Left cardiac atrium (tissue), 4 donors: ENCODE results near the gene DLGAP1. TPM values are rescaled to one million over a fixed set of nuclear protein-coding genes. Genes with fewer than 3 reads are reported as not detected.

Source experiments
- ATAC-seq, 2 donors: fragments of 200-7000 bp; cut with Tn5 transposase; one replicate each; pipeline ENCODE4 v1.9.1; 2020; ENCODE audit warnings: mild to moderate bottlenecking in 2 of 2, moderate library complexity in 2 of 2
- DNase-seq: peaks from one replicate; pipeline ENCODE4 v3.0.0-alpha.2; 2020
- intact Hi-C, 2 donors: fragments of 100-400 bp; cut with DNase I; formaldehyde crosslinking; loops; one replicate each; pipeline versions ENCODE4 v1.14.1 to v1.15.1; 2022 to 2023
- total RNA-seq, 2 donors: library from RNA; stranded (reverse); fragmentation: NEBNext Ultra II Directional; extraction: Animal tissue kit (Norgen Biotek cat#: 25700); gene quantifications; one replicate each; pipeline ENCODE4 v1.2.1, GENCODE V29; 2021
- donor health status: DM: no; HTN: yes; CAD: no.
- donor health status: DM: no; HTN: yes; CAD: no; lungs with severe emphysema.
- donor health status: DM: yes; HTN: yes; CAD: no.
- donor health status: Dilated cardiomyopathy.

DLGAP1 gene
- total RNA-seq, 2 donors from 2014 or later: 0.29 to 0.47 TPM

DNA sequence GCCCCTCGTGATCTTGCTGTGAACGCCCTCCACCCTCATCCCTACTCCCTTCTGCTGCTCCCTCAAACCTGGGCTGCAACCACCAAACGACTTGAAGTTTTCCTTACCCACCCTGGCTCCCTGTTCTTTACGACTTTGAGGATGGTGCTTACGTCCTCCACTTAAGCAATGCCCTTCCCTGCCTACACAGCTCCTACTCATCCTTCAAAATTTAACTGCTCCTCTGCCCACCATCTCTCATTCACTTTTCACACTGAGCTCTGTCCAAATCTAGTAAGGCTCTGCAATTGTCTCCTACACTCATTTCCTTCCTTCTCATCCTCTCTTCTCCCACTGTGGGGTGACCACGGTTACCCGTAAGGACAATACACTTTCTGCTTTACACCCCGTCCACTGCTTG, 554.1 kb downstream of the DLGAP1 start:
- ATAC-seq: no peak
- intact Hi-C loops: no loop called here
- no peak for DNase-seq

DNA sequence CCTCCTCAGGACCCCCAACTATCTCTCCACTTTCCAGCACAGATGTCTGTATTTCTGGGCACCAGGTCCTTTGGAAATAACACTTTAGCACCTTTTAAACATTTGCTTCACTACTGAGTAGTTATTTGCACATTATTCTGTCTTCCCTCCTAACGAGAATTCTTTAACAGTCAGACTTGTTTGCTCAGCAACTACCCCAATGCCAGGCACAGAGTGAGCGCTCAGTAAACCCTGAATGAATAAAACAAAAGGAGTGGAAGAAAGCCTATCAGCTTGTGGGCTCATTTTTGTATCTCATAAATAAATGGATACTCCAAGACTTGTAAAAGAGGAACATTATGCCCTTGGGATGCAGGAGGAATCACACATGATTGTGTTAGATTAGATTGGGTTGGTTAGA, 554.8 kb downstream of the DLGAP1 start:
- no peak for ATAC-seq
- intact Hi-C loops: no loop called here

DNA sequence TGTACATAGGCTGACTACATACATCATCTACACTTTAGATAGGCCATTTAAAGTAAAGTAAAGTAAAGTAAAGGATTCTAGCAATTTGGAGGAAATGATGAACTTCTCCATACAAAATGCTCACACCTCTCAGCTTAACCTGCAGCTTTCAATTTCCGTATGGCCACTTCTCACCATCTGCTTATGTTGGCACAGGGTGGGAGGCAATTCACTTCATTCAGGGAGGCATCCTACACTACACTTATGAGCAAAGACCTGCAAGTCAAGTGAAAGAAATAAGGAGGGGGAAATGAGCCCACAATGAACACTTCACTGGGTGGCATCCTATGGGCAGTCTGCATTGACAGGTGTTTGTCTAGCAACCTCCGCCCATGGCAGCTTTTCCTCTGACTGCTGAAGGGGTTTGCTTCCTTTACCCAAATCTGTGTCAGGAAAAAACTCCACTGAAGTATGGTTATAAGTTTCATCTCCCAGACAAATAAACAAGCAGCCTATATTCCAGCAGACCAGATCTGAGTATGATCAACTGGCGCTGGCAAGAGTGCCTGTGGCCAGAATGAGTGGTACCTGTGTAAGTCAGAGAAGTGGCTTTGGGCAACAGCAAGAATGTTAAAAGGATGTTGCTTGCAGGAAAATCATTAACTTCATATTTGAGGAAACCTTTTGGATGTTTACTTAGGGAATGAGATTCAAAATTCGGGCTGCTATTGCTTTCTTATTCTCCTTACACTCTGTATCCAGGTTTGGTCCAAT, 556.1 kb downstream of the DLGAP1 start:
- DNase-seq: no peak
- no peak for ATAC-seq
- intact Hi-C loops: no loop called here

More for the DNA sequence above, 554.8 kb downstream of the DLGAP1 start:
- DNase-seq: no peak

DNA sequence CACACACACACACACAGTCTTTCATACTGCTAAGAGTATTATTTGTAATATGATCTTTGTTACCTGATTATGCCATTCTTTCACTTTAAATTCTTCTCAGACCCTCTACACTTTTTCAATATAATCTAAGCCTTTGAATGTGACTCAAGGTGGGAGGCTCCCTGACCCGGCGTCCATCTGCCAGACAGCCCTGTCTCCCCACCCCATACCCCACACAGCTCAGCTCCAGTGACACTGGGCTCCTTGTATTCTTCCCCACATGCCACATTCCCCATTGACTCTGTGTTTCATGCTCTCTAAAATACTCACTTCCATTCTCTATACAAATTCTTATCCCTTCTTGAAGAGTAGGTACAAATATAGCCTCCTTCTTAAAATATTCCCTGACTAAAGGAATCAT, 563.0 kb downstream of the DLGAP1 start:
- intact Hi-C loops: no loop called here
- no peak for ATAC-seq

DNA sequence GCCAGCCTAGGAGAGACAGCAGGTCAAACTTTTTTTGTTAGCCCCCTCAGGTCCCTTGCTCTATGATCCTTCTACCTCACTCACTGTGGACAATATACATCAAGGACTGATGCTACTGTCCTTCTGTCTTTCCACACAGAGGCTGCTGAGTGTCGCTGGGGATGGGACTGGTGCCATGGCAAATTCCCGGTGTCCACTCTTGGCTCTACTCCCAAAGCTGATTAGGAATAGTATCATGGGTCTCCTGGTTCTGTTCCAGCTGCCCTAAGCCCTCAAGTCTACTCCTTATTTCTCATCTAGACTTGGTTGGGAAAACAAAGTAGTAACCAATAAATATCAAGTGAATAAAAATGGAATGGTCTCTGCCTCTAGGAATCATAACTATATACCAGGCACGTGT, 563.9 kb downstream of the DLGAP1 start:
- no peak for ATAC-seq
- intact Hi-C loops: no loop called here

More for the DNA sequence above, 563.0 kb downstream of the DLGAP1 start:
- no peak for DNase-seq

DNA sequence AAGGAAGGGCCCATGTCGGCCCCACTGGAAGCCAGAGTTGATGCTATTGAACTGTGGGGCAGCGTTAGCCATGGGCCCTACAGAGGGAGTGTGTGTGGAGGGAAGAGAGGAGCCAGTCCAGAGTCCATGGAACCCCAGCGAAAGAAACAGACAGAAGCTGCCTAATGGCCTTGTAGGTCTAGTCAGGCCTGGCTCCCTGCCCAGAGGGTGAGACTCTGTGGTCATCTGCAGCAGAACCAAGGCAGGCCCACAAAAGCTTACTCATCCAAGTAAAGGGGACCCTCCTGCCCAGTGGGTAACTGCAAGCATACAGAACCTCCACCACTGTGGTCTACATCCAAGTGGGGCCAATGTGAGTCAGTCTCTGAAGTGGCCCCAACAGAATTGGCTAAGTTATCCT, 565.3 kb downstream of the DLGAP1 start:
- intact Hi-C loops: no loop called here
- DNase-seq (no peak), ATAC-seq (no peak)

More for the DNA sequence above, 563.9 kb downstream of the DLGAP1 start:
- no peak for DNase-seq

DNA sequence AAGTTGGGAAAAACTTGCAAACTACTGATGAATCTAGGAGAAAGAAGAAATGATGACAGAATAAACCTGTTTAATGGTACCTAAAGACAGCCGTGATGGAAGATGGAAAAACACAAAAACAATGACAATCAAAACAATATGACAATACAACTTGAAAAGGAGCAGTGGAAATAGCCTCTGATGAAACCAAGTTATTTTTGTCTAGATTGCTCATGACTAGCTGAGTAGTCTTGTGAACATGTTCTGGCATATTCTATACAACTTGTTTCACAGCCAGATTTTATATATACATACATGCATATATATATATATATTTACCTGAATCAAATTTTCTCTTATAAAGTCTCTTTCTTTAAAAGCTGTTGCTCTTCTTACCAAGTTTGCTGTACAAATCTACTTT, 566.0 kb downstream of the DLGAP1 start:
- intact Hi-C loops: no loop called here
- DNase-seq (no peak), ATAC-seq (no peak)

DNA sequence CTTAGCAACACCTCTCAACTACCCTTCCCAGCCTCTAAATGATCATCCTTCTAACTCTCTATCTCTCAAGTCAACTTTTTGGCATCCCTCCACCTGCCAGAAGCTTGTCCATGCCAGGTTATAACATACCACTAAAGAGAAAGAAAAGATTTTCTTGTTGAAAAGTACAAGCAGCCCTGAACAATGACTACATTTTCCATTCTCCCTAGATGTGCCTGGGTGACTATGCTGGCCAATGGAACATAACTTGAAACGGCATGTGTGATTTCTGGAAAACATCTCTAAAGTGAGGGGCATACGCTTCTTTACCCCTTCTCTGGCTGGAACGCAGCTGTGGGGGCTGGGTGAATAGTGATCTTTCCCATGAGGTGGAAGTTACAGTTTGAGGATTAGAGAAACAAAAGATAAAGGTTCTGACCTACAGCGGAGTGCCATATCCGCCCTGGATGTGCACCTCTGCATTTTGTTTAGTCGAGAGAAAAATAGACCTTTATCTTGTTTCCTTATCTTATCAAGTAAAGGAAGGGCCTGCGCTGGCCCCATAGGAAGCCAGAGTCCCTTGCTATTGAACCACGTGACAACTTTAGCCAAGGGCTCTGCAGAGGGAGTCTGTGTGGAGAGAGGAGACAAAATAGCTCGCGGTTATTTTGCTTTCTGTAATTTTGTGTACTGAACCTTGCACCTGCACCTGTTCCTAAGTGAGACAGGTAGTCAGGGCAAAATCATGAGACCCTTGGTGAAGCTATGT, 568.4 kb downstream of the DLGAP1 start:
- peak; percentile 57 to 78 for ATAC-seq
- no peak for DNase-seq
- intact Hi-C loops: no loop called here

DNA sequence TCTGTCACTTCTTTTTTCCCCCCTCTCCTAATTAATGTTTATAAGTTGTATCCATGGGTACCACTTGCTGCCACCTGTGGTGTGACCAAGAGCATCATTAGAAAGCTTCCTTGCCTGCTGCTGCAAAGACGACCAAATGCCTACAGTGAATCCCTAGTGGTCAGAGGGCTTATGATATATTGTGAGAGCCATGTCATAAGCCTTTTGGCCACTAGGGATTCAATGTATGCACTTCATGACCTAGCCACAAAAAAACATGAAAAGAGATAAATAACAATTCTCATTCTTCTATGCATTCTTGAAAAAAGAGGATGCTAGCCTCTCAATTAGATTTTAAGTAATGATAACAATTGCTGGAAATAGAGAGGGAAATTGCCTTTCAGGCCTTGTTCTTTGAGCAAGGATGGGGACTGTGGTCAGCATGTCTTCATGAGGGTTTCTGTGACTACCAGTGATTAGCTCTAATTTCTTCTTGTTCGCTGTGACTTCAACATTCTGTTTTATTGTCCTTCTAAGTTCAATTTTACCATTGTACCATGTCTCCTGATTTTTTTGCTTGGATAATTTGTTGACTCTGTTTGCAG, 569.8 kb downstream of the DLGAP1 start:
- intact Hi-C loops: no loop called here
- DNase-seq (no peak), ATAC-seq (no peak)

DNA sequence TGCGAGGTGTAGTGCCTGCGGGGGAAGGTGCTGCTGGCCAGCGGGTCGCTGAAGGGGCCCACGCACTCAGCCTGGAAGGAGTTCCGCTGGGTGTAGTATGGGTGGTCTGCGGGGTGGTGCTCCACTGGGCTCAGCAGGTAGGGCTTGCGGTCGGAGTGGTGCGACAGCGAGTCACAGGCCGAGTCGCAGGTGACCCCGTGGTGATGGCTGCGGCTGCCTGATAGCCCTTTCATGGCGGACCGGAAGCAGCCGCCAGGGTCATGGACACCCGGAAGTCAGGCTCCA, 575.3 kb downstream of the DLGAP1 start:
- ATAC-seq (no peak), DNase-seq (no peak)
- intact Hi-C loops: no loop called here

DNA sequence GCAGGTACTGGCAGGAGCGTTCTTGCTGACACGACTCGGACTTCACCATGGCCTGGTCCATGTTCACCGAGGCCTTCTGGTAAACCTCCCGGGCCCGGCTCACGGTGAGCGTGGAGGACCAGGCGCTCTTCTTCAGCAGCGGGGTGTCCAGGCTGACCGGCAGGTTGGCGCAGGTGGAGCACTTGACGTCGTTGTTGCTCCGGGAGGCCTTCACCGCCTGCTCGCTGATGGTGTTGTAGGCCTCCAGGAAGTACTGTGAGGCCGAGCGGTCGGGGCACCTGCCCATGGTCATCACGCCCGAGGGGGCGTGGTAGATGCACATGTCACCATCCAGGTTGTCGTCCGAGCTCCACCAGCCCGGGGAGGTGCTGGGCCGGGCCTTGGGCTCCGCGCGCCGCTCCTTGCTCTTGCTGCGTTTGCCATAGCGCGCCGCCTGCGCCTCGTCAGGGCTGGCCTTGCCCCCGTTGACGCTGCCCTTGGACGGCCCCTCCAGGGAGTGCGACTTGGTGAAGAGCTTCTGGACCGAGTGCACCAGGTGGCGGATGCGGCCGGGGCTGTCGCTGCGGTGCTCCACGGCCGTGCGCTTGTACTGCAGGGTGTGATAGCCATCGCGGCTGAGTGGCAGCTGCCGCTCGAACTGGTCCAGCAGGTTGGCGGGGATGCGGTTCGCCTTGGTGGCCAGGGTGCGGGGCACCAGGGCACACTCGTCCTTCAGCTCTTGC, 575.8 kb downstream of the DLGAP1 start:
- ATAC-seq (no peak), DNase-seq (no peak)
- intact Hi-C loops: no loop called here

DNA sequence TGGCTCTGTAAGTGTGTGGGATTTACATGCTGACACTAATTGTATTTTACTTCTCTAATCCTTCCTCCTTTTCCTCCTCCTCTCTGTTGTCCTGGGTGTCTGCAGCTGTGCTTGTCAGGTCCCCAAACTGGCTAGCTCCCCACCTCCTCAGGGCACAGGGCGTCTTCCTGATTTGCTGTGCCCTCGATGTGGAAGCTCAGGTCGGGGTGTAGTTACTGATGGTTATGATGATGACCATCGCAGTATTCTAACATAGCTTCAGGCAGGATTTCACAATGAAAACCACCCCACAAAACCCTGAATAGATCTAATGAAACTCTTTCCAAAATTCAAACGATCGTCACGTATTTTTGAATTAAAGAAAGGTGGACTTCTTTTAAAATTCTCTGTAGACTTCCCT, 576.7 kb downstream of the DLGAP1 start:
- ATAC-seq (no peak), DNase-seq (no peak)
- intact Hi-C loops: no loop called here

DNA sequence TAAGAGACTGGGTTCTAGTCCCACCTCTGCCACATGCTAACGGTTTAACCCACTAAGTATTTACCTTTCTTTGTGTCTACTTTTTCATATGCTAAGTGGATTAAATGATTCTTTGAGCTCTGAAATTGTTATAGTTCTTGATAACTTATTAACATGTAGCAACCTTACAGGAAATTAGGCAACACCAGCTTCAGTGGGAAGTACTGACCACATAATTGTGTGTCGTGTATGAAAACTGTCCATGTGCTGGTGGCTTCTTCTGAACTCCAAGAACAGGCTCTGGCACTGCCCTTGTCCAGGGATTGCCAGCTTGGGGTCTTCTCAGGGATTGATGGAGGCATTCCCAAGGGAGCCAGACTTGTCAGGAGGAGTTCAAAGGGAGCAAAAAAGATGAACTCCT, 577.4 kb downstream of the DLGAP1 start:
- peak in 1 of 2 donors; percentile 32 for ATAC-seq
- no peak for DNase-seq
- intact Hi-C loops: no loop called here

DNA sequence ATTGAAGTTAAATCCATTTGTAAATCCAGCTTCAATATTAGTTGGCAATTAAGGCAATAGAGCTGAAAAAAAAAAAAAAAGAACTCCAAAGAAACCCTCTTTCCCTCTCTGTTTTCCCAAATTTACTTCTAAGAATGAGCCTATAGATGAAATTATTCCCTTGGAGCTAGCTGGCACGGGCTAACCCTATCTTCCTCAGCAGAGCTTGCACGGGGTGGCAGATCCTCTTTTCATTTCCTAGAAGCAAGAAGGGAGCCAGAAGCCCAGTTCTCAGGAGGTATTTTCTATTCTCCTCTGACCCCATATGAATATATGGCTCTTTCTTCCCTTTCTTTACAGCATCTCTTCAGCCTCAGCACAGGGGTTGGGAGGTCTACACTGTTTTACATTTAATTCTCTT, 579.1 kb downstream of the DLGAP1 start:
- ATAC-seq: no peak
- intact Hi-C loops: no loop called here
- no peak for DNase-seq

DNA sequence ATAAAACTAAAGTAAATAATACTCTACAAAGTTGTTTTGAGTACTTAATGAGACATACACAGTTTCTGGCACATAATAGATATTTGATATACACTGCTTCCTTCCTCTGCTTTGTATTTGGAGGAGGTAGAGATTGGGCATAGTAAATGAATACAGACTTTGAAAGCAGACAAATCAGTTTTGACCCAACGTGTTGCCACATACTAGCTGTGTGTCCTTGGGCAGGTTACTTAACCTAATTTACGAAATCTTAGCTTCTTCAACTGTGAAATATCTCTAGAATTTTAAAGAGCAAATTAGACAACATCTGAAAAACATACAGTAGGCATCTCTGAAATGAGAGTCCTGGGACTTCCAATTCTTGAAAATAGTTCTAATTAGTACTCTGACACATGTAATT, 579.7 kb downstream of the DLGAP1 start:
- intact Hi-C loops: no loop called here
- no peak for ATAC-seq
- DNase-seq: no peak

DNA sequence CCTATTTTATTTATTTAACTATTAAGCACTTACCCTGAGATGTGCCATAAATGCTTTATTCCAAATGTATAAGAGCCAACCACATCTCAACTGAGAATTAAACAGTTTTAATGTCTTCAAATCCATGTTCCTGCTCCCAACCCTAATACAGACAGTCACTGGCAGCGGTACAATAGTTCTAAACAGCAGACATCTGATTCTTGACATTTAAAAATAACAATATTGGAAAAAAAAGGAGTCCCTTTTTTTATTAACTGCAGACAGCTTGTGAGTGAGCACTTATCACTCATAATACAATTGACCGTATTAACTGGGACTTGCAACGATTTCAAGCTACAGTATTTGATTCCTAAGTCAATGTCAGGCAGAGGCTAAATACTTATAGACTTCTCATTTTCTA, 580.5 kb downstream of the DLGAP1 start:
- intact Hi-C loops: no loop called here
- DNase-seq (no peak), ATAC-seq (no peak)

DNA sequence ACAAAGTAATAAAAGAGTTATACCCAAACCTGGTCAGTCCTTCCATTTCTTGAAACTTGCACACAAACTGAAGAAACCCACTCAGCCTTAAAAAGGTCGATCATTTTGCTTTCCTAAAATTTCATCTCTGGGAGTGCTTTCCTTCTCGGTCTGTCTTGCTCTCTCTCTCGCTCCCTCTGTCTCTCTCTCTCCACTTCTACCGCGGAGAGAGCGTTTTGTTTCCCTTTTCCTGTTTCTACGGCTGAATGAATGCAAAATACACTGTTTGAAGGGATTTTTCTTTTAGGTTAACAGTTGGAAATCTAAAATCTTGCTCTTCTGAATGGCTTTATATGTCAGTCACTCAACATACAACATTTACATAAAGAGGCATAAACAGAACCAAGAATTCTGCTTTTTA, 581.0 kb downstream of the DLGAP1 start:
- no peak for DNase-seq
- intact Hi-C loops: no loop called here
- peak; percentile 48 to 53 for ATAC-seq

DNA sequence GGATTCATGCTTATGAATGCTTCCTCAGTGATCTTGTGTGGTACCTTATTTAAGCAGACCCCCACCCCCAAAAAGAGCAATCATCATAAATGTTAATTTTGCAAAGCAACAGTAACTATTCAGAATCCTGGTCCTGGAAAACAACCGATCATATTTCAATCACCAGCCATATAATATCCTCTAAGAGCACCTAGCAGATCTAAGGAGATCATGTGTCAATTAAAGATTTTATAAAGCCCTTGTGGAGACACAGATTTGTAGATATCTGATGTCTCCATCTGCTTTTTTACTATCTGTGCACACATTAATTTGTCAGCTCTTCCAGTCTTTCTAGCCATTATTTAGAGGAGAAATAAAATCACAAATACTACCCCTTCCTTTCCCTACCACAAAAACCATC, 581.4 kb downstream of the DLGAP1 start:
- ATAC-seq (no peak), DNase-seq (no peak)
- intact Hi-C loops: no loop called here

DNA sequence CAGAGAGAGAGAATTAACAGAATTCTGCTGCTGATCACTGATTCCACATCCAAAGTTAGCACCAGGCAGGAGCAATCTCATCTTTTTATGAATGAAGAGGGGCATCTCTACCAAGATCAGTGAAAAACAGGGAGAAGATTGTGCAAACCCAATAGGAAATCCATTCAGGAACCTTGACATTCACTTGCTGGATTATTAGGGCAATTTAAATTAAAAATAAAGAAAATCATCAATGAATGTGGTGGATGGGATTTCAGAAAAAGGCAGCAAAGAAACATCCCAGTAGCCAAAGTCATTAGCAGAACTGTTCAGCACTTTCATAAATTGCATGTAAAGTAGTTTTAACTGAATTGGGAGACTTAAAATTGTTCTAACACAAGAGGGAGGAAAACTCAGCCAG, 581.9 kb downstream of the DLGAP1 start:
- DNase-seq (no peak), ATAC-seq (no peak)
- intact Hi-C loops: no loop called here

DNA sequence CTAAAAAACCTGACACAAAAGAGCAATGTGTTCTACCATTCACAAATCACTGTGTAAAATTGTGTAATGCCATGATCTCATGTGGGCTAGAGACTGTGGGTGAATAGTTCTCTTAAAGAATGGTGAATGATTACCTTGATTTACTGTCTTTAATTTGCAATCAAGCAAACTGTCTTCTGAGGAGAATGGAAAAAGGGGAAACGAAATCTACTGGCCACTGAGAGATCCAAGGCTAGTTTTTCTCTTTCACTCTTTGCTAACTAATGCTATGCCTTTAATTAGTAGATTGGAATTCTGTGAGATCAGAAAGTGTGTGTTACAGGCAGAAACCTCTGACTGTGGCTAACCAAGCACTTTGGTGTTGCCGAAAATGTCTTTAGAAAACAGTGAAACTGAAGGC, 582.5 kb downstream of the DLGAP1 start:
- no peak for DNase-seq
- peak in 1 of 2 donors; percentile 37 for ATAC-seq
- intact Hi-C loops: no loop called here
